Inflammatory macrophage (primary cell): ENCODE measurements around the gene HOXD11.

ENCODE experiments used
- DNase-seq, 2 donors: peaks; one replicate each; pipeline ENCODE4 v3.0.0-alpha.2; 2020 to 2022

The HOXD11 gene

DNA sequence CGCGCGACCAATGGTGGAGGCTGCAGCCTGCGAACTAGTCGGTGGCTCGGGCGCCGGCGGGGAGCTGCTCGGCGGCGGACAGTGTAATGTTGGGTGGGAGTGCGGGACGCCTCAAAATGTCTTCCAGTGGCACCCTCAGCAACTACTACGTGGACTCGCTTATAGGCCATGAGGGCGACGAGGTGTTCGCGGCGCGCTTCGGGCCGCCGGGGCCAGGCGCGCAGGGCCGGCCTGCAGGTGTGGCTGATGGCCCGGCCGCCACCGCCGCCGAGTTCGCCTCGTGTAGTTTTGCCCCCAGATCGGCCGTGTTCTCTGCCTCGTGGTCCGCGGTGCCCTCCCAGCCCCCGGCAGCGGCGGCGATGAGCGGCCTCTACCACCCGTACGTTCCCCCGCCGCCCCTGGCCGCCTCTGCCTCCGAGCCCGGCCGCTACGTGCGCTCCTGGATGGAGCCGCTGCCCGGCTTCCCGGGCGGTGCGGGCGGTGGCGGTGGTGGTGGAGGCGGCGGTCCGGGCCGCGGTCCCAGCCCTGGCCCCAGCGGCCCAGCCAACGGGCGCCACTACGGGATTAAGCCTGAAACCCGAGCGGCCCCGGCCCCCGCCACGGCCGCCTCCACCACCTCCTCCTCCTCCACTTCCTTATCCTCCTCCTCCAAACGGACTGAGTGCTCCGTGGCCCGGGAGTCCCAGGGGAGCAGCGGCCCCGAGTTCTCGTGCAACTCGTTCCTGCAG, 15.8 kb downstream of the HOXD11 start, which contains the start of gene HOXD9:
Gene HOXD9 (plus strand): TSS at position 37 of the 728 bp plus-strand sequence. CDS start 50 bp downstream, at position 87.
- DNase-seq = no peak

DNA sequence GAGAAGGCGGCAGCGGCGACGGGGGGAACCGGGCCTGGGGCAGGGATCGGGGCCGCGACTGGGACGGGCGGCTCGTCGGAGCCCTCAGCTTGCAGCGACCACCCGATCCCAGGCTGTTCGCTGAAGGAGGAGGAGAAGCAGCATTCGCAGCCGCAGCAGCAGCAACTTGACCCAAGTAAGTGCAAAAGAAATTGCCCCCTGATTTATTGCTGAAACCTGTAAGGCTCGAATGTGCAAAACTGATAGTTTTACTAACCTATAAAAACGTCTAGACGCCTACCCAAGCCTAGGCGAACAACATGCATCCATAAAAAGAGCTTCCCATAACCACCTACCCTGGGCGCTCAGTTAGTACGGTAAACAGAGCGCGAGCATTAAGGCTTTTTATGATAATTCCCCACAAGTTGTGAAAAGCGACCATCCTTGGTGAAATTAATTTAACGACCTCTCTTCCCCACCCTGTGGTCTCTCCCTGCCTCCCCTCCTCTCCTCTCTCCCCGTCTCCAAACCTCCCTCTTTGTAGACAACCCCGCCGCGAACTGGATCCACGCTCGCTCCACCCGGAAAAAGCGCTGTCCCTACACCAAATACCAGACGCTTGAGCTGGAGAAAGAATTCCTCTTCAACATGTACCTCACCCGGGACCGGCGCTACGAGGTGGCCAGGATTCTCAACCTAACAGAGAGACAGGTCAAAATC, 16.5 kb downstream of the HOXD11 start:
- no peak for DNase-seq

DNA sequence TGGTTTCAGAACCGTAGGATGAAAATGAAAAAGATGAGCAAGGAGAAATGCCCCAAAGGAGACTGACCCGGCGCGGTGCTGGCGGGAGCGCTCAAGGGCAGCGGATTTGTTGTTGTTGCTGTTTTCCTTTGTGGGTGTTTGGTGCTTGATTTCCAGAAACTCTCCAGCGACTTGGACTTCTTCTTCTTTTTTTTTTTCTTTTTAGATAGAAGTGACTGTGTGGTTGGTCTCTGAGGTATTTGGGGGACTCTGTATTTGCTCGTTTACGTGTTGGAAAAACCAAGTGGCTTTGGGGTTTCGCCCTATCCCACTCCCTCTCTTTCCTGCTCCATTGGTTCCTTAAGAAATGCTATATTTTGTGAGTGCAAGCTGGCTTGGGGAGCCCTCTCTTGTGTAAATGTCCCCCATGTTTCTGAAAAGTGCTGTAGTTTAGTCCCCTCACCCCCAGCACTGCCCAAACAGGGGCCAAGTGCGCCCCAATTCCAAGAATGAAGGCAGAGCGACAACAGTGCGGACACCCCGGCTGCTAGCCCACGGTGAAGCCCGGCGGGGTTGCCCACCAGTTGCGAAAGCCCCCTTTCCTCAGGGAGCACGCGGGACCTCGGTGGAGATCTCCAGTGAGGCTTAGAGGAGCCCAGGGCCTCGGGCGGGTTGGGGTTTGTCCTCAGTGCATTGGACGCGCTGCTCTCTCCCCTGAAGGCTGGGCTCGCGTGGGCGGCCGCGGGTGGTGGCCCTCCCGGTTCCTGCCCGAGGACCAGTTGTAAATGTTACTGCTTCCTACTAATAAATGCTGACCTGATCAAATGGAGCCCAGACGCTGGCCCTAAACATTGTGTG, 17.2 kb downstream of the HOXD11 start:
- DNase-seq = no peak

DNA sequence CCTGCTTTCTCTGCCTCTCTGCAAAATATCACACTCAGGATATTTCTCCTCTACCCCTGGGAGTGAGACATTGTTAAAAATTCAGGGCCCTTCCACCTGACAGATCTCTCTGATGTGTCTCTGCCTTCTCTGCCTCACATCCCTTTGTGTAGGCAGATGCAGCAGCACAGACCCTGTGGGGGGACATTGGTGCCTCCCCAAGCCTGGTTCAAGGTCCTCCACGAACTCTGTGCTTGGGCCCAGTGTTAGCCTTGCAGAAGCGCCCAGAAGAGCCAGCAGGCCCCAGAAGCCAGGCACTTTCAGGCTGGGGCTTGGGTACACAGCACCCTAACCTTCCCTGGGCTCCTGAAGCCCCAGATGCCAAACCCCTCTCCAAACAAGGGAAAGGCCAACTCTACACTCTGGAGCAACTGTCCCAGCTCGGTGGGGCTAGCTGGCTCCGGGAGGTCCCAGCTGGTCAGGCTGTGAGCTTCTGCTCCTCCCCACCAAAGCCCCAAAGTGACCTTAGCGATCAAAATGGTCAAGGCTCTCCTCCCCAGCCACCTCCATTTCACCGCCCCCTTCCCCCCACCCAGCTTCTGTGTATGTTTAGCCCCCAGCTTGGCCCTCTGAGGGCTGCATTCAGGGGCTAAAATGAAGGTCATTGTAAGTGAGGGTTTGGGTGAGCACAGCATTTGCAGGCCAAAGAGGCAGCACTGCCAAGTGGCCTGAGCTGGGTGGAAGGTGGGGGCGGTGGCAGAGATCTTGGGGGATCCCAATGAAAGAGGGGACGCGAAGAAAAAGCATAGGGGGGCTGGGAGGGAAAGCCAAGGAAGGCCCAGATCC, 18.1 kb downstream of the HOXD11 start:
- no peak for DNase-seq

- no peak for DNase-seq
Measured at GRCh38 chr2:176125772-176126054, 18.6 kb downstream of the HOXD11 start.

DNA sequence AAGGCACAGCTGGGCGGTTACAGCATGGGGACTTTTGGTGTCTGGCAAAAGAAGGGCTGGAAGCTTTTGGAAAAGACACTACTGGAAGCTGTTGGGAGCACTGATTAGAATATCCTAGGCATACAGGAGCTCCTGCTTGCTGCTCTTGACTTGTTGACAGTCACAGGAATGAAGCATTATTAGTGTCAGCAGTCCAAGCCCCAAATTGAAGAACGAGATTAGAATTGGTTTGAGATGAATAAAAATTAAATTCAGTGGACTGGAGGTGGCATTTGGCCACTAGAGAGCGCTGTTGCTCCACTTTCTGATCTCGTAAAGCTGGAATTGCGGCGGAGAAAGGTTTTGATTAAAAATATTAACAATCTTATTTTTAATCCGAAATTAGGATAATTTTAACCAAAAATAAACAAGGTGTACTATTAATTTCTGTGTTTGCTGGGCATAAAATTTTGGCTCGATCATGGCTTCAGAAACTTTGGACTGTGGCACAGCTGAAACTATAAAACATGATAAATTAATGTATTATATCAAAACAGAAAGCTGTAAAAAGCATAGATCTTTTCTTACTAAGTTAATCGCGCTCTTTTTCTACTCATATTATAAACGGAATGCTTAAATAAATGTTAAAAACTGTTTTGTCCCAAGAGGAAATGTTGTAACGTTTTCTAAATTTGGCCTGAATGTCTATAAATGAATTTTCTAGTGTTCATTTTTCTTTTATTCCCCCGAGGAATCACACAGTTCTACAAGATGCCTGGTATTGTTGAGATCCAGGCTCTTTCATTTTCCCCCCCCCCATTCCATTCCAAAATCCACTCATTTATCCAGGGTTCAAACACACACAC, 20.1 kb downstream of the HOXD11 start:
- DNase-seq = peak; percentile 58 to 61

GRCh38 chr2:176127774-176128072, 20.6 kb downstream of the HOXD11 start:
- no peak for DNase-seq

DNA sequence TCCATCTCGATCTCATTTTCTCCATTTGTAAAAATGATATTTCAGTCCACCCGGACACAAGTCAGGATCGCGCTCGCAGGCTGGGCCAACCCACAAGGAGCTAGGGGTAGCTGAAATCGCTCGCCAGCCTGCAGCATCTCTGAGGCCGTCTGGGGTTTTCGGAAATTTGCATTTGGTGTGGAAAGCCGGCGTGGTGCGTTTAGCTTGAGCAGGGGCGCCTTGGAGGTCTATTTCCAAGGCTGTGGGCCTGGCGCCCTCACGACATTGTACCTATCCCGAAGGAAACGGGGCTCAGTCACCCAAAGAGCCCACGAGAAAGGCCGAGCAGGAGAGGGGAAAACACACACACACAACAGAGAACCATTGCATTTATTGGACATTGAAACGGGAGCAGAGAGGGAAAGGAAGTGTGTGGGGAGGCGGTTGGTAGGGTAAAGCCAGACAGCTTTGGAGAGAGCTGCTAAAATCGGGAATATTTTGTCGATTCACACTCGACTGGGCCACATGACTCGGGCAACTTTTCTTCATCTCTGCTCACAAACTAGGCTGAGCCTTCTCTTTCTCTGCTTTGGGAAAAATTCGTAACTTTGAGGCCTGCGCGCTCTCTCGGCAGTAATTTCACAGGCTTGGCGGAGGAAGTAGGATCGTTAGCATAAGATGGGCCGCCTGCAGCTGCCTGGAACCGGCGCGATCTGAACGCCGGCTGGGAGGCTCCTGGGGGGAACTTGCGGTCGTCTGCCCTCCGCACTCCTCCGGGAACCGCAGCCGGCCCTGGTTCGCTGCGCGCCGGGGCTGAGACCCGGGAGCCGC, 21.3 kb downstream of the HOXD11 start:
- DNase-seq = no peak

DNA sequence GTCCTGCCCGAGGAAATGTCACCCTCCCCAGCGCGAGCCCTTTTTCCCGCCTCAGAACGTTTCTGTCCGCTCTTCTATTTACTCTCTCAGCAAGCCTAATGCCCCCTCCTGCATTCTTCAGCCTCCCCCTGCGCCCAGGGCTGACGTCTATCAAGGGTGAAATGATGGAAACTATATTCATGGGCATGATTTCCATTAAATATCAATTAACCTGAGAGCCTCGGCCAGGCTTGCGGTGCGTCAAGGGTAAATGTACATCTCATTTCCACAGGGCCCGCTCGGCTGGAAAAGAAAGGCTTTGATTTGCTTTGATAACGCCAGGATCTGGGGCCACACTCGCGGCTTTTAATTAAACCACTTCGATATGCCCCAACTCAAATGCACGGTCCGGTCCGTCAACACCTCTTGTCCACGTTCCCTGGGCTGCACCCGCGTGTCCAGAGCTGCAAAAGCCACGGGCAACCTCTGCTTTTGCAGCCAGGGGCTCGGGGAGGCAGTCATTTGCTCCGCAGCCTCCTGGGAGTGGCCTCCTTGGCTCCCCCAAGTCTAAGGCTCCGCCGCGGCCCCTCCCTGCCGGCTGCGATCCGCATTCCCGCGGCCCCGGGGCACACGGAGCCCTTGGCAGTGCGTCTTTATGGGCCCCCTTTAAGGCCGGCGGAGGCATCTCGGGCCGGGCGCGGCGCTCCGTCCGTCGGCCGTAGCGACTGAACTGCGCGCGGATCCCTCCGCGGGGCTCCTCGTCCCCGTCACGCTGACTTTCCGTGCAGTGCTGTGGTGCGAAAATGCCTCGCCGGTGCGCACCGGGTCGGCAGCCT, 22.1 kb downstream of the HOXD11 start, which contains the start of gene HOXD8:
Gene HOXD8 (plus strand): TSS at position 724 of the 815 bp plus-strand sequence. CDS start 662 bp downstream, outside the sequence.
- no peak for DNase-seq

DNA sequence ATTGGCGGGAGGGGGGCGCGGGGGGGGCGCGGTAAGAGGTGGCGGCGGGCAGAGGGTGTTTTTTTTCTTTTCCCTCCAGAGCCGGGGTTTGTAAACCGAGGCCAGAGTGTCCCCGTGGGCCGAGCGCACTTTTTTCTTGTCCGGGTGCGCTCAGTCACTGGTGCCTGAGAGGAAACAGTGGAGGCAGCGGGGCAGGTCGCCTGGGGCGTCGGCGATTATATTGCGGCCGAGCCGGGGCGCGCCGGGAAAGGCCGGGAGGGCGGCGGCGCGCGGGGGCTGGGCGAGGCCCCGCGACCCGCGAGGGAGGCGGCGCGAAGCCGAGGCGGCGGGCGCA, 22.7 kb downstream of the HOXD11 start:
- no peak for DNase-seq

DNA sequence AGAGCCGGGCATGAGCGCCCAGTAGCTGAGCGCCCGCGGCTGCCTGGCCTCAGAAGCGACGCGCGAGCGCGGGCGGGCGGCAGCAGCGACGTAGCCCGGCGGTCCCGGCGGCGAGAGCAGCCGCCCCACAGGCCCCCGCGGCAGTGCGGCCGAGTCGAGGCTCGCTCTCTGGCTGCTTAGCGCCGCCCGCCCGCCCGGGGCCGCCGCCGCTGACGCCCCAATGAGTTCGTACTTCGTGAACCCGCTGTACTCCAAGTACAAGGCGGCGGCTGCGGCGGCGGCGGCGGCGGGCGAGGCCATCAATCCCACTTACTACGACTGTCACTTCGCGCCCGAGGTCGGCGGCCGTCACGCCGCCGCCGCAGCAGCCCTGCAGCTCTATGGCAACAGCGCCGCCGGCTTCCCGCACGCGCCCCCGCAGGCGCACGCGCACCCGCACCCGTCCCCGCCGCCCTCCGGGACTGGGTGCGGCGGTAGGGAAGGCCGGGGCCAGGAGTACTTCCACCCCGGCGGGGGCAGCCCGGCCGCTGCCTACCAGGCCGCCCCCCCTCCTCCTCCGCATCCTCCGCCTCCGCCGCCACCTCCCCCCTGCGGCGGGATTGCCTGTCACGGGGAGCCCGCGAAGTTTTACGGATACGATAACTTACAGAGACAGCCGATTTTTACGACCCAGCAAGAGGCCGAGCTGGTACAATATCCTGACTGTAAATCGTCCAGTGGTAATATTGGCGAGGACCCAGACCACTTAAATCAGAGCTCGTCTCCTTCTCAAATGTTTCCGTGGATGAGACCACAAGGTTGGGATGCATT, 23.3 kb downstream of the HOXD11 start:
- DNase-seq = peak in 1 of 2 donors; percentile 12

DNA sequence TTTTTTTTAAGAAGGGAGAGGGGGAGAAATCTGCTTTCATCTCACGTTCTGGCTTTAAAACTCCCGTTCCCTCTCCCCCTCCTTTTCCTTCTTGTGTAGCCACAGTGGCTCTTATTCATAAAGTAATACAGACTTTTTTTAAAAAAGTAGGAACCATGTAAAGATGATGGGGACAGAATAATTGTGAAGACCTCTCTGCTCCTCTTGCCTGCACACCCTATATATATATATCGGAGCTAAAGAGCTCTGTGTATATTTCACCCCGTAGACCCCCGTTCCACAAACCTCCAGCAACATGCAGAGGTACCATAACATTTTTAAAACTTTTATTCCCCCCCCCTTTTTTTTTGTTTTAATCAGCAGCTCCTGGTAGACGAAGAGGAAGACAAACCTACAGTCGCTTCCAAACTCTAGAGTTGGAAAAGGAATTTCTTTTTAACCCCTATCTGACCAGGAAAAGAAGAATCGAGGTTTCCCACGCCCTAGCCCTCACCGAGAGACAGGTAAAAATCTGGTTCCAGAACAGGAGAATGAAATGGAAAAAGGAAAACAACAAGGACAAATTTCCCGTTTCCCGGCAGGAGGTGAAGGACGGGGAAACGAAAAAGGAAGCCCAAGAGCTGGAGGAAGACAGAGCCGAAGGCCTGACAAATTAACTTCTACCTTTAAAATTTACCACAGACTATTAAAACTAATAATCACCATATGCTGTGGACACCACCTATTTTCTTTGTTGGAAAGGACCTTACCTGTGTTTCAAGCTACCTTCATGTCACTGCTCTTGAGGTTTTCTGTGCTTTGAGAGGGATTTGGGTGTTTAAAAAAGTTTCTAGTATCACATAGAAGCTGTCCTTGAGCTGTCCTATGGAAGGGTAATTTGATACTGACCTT, 24.1 kb downstream of the HOXD11 start:
- no peak for DNase-seq

DNA sequence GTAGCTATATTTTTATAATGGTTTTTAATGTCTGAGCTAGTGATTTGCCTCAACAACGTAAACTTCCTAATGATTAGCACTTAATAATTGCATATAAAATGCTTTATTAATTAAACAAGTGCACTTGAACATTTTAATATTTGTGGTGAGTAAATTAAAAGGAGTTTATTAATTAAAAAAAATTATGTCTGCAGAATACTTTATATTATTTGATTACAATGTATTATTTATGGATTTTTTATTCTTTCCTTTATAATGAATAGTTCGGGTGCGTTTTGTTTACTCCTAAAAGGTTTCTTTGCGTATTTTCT, 24.7 kb downstream of the HOXD11 start:
- no peak for DNase-seq

GRCh38 chr2:176132205-176133171, 25.4 kb downstream of the HOXD11 start:
- DNase-seq = peak in 1 of 2 donors; percentile 22

DNA sequence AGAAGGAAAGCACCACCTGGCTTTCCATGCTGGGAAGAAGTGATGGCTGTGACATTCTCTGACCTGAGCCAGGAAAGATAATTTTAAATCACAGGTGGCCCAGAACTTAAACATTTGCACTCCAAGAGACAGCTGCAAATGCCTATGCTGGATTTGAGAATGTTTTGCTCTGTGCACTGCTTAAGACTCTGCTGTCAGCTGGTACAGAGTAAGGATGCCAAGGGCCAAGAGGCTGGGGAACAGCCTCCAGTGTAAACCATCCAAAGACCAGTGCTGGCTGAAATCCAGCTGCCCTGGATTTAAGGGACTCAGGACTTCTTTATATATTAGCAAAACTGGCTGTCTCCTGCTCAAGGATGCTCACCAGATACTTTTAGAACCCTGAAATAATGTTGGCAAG, 26.3 kb downstream of the HOXD11 start:
- no peak for DNase-seq

DNA sequence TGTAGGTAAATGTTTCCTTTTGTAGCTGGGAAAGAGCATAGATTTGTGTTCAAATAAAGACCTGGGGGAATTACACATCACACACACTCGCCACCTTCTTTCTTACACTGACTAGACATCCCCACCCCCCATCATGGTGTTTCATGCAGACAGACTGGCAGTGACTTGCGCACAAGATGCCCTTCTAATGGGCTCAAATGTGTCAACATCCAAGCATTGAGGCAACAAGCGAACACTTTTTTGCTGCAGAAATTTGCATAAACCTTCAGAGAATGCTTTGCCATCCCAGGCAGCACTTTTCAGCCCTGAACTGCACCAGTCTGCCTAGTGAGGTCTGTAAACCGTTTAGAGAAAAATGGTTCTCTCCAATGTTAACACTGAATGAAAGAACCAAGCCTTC, 27.0 kb downstream of the HOXD11 start:
- DNase-seq = no peak

GRCh38 chr2:176135035-176135440, 28.0 kb downstream of the HOXD11 start:
- DNase-seq = no peak
